Heart left ventricle (tissue), 13 donors: Measurements from ENCODE around the gene SREBF1.

Source experiments
- CTCF ChIP-seq, 12 donors: fragments of 200-600 bp; sonication (generic) in 4 of 12; IDR thresholded peaks; one replicate each; pipeline versions ENCODE4 v1.5.0 to v1.8.0; 2018 to 2022; ENCODE audit warnings: antibody characterized with exemption in 12 of 12, mild to moderate bottlenecking in 5 of 12
- POLR2A ChIP-seq, 2 donors: fragments of 450-650 bp; IDR thresholded peaks; one replicate each; pipeline ENCODE4 v1.6.1; 2017; ENCODE audit warnings: antibody characterized with exemption in 2 of 2, mild to moderate bottlenecking in 2 of 2, moderate library complexity in 2 of 2
- donor health status: ischemic (EF 13 %, LVEDD 7.1; RV severe dilation, severe dysfunction).
- donor health status: DM: no; HTN: yes; CAD: no.
- donor health status: DM: no; HTN: no; CAD: no.
- donor health status: ischemic (EF 25% LVEDD 6.9; RV normal size, moderate dysfunction).
- donor health status: ischemic (EF 25% LVEDD 5.7; RV mildly dilated, moderate dysfunction).
- donor health status: ischemic (EF 35%, LVEDD 5.7; RV mildly dilated, moderate dysfunction).
- donor health status: nonischemic (EF 11% LVEDD 7.7; RV severe dilation, severe dysfunction).
- donor health status: DM: yes; HTN: yes; CAD: no.
- donor health status: PGD.
- donor health status: ischemic (EF 29% LVEDD 5.4; RV normal size, mild dysfunction).
- donor health status: nonischemic (EF 23%, LVEDD 6.1; RV moderate dilation, normal function).

GRCh38 chr17:17820463-17821158, 16.2 kb downstream of the SREBF1 start:
- no peak for TF ChIP-seq CTCF (IDR thresholded peaks at IDR 0.05)
- TF ChIP-seq POLR2A (IDR thresholded peaks at IDR 0.05), result no peak
